ENCODE measurements around the gene SPECC1L. TPM values are rescaled to one million over a fixed set of nuclear protein-coding genes. Genes with fewer than 3 reads are reported as not detected.

SPECC1L gene
- total RNA-seq, 1 donor from 2014 or later: 25.0 TPM

- DNase-seq (ENCODE audit: low read depth) (no peak), FAIRE-seq (no peak)
- no peaks in the 10 kb centered on the region for H3K27me3 ChIP-seq (ENCODE audit: control insufficient read depth, insufficient read depth, low read length)
- no peak overlapping the region for H3K4me3 ChIP-seq (ENCODE audit: low read depth, low read length)
- peaks cover 3% of the 10 kb centered on the region for H3K36me3 ChIP-seq (ENCODE audit: control insufficient read depth, insufficient read depth, low read length)
- TF ChIP-seq, protein P1, sequence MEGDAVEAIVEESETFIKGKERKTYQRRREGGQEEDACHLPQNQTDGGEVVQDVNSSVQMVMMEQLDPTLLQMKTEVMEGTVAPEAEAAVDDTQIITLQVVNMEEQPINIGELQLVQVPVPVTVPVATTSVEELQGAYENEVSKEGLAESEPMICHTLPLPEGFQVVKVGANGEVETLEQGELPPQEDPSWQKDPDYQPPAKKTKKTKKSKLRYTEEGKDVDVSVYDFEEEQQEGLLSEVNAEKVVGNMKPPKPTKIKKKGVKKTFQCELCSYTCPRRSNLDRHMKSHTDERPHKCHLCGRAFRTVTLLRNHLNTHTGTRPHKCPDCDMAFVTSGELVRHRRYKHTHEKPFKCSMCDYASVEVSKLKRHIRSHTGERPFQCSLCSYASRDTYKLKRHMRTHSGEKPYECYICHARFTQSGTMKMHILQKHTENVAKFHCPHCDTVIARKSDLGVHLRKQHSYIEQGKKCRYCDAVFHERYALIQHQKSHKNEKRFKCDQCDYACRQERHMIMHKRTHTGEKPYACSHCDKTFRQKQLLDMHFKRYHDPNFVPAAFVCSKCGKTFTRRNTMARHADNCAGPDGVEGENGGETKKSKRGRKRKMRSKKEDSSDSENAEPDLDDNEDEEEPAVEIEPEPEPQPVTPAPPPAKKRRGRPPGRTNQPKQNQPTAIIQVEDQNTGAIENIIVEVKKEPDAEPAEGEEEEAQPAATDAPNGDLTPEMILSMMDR (IDR thresholded peaks at IDR 0.05; ENCODE audit: insufficient read depth, low read length, severe bottlenecking): no peak
These were observed 71.0 kb downstream of the SPECC1L start for GRCh38 chr22:24341627-24342026.

DNA sequence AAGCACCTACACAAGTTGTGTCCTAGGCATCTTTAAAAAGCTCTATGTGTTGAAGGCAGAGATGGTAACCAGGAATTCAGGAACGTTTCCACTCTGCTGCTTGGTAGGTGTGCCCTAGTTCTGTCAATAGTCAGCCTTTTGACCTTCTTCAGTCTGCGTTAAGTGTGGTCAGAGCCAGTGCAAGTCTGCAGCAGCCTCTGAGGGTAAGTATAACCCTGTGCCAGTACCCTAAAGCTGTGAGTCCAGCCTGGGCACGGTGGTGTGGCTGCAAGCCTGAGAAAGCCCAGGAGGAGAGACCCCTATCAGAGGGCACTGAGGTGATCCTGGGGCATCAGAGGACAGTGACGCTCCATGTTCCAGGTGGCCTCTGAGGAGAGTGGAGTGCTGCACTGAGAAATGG, 80.0 kb downstream of the SPECC1L start:
- no peak for DNase-seq (ENCODE audit: low read depth)
- Histone ChIP-seq H3K36me3 (ENCODE audit: control insufficient read depth, insufficient read depth, low read length) (peaks cover 13% of the 10 kb centered on the region), H3K4me3 (ENCODE audit: low read depth, low read length) (no peak overlapping the region), H3K27me3 (ENCODE audit: control insufficient read depth, insufficient read depth, low read length) (no peaks in the 10 kb centered on the region)
- TF ChIP-seq, protein P1 (IDR thresholded peaks at IDR 0.05; ENCODE audit: insufficient read depth, low read length, severe bottlenecking): no peak
- FAIRE-seq: peak; percentile 43

GRCh38 chr22:24353121-24353520, 82.5 kb downstream of the SPECC1L start:
- Histone ChIP-seq H3K27me3 (ENCODE audit: control insufficient read depth, insufficient read depth, low read length) (no peaks in the 10 kb centered on the region), H3K4me3 (ENCODE audit: low read depth, low read length) (no peak overlapping the region), H3K36me3 (ENCODE audit: control insufficient read depth, insufficient read depth, low read length) (peaks cover 7% of the 10 kb centered on the region)
- no peak for FAIRE-seq
- TF ChIP-seq, protein P1 (IDR thresholded peaks at IDR 0.05; ENCODE audit: insufficient read depth, low read length, severe bottlenecking): no peak
- no peak for DNase-seq (ENCODE audit: low read depth)

GRCh38 chr22:24355574-24355973, 84.9 kb downstream of the SPECC1L start:
- TF ChIP-seq, protein P1 (IDR thresholded peaks at IDR 0.05; ENCODE audit: insufficient read depth, low read length, severe bottlenecking): no peak
- Histone ChIP-seq H3K4me3 (ENCODE audit: low read depth, low read length) (no peak overlapping the region), H3K36me3 (ENCODE audit: control insufficient read depth, insufficient read depth, low read length) (peaks cover 3% of the 10 kb centered on the region), H3K27me3 (ENCODE audit: control insufficient read depth, insufficient read depth, low read length) (no peaks in the 10 kb centered on the region)
- DNase-seq (ENCODE audit: low read depth) (no peak), FAIRE-seq (no peak)

- no peak for FAIRE-seq
- DNase-seq (ENCODE audit: low read depth): no peak
- H3K4me3 ChIP-seq (ENCODE audit: low read depth, low read length): no peak overlapping the region
- peaks cover 2% of the 10 kb centered on the region for H3K36me3 ChIP-seq (ENCODE audit: control insufficient read depth, insufficient read depth, low read length)
- TF ChIP-seq, protein P1 (IDR thresholded peaks at IDR 0.05; ENCODE audit: insufficient read depth, low read length, severe bottlenecking): no peak
- H3K27me3 ChIP-seq (ENCODE audit: control insufficient read depth, insufficient read depth, low read length): no peaks in the 10 kb centered on the region
These were observed 86.9 kb downstream of the SPECC1L start for GRCh38 chr22:24357547-24357946.

GRCh38 chr22:24358105-24358836, 87.6 kb downstream of the SPECC1L start:
- no peak for FAIRE-seq
- TF ChIP-seq, protein P1 (IDR thresholded peaks at IDR 0.05; ENCODE audit: insufficient read depth, low read length, severe bottlenecking): no peak
- Histone ChIP-seq H3K4me3 (ENCODE audit: low read depth, low read length) (no peak overlapping the region), H3K36me3 (ENCODE audit: control insufficient read depth, insufficient read depth, low read length) (peaks cover 2% of the 10 kb centered on the region), H3K27me3 (ENCODE audit: control insufficient read depth, insufficient read depth, low read length) (no peaks in the 10 kb centered on the region)
- DNase-seq (ENCODE audit: low read depth): no peak

Measured in bronchial epithelial cell (primary cell).